AG08396 (cell line): ENCODE results near the gene IFNA4.
A peak's percentile ranks its signal among the peaks of the same experiment; 100 is the strongest.
"Not testable (repeated sequence)": the region's sequence is repeated elsewhere in the genome, so short reads cannot be mapped to it uniquely, and the experiment has no call there.

Experiments
- DNase-seq: peaks from one replicate; pipeline ENCODE4 v3.0.0; 2012; ENCODE audit warnings: low spot score, mixed read lengths

The IFNA4 gene

DNA sequence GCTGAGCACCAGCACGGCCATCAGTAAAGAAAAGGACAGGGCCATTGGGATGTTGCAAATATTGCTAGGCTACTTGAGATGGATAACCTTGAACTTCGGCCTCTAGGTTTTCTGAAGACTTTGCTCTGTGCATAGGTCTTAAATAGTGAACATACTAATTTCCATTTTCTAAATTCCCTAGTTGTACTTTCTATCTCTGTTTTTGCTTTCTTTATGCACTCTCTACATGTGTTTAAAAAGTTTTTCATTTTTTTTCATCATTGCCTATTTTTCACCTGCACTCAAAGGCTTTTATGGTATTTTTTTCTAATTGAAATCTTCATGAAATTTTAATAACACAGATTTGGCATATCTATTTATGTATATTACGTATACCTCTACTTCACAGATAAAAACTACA is at the start of gene IFNA4:
Gene IFNA4 (minus strand): TSS at position 101 of the 400 bp plus-strand sequence. CDS start 56 bp downstream, at position 45.
- not testable (repeated sequence) for DNase-seq

DNA sequence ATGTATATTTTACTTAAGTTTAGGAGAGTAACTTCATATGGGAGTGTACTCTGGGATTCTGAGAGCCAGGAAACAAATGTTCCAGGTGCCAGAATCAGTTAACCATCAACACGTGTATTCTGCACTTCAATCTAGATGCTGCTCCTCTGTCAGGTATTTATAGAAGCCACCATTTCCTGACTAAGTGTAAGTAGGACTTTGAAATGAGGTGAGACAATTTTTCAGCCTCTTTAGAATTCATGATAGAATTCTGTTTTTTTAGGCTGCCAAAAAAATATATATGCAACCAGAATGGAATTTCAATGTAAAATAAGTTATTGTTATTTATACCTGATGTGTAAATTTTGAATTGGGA is 49.0 kb upstream of the IFNA4 start:
- DNase-seq: not testable (repeated sequence)

DNA sequence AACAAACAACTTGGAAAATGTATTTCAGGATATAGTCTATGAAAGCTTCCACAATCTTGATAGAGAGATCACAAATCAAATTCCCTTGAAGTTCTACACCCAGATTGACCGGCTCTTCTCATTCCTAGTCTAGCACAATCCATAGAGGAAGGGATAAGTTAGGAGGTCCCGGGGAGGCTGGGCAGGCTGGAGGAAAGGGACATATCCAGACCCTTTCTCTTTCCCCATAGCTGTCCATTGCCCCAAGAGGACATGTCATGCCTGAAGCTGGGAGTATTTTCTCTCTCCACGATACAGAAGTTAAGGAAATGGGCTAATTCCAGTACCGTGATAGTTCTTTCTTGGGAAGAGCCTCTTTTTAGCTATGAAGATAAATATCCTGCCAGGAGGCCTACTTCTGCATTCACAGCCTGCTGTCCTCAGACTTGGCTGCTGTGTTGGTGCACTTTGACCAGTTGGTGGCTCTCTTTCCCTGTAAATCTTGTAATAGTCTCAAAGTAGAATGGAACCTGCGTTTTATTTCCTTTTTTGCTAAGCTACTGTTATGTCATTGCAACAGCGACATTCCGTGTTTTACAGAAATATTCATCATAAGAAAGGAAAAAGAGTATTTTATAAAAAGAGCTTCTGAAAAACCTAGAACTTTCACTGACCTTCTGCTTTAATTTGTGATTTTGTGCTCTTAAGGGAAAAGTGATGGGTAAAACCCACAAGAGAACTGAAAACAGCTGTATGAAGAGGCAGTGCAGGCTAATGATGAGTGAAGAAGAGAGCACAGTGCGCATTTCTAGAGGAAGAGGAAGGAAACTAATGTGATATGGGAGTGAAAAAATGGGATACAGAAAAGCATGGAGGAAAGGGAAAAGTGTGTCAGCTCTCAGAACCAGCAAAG is 48.3 kb upstream of the IFNA4 start:
- DNase-seq: peak; percentile 29

DNA sequence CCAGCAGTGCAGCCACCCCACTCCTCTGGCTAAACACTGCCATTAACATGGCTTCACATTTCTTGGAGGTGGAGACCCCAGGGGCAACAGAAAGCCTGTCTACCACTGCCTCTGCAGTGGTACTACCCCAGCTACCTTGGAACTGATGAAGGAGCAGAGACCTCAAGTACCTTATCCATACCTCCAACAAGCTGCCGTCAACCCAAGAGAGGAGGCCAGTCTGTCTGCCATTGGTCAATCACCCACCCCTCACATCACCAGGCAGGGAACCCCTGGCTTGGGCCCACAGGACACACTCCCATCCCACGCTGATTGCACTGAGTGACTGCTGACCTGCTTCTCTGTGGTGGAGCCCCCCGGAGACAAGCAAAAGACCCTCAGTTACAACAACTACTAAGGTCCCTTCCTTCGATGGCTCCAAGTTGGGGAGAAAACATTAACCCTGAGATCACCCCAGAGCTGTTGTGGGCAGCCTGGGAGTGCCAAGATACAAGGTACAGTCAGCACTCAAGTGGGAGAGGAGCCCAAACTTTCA is 46.8 kb upstream of the IFNA4 start:
- no peak for DNase-seq

DNA sequence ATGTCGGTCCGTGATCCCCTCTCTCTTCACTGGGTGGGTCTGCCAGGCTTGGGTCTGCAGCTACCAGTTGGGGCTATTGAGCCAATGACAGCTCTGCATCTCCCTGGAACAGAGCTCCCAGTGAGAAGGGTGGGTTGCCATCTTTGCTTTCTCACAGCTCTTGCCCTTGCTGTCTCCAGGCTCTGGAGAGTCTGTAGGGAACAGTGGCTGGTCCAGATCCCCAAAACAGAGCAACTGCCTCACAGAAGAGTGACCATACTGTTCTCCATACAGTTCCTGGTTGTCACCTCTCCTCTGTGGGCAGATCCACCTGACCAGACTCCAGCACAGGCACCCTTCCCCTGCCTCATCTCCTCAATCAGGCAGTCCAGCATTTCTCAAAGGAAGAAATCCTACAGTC is 45.9 kb upstream of the IFNA4 start:
- no peak for DNase-seq

DNA sequence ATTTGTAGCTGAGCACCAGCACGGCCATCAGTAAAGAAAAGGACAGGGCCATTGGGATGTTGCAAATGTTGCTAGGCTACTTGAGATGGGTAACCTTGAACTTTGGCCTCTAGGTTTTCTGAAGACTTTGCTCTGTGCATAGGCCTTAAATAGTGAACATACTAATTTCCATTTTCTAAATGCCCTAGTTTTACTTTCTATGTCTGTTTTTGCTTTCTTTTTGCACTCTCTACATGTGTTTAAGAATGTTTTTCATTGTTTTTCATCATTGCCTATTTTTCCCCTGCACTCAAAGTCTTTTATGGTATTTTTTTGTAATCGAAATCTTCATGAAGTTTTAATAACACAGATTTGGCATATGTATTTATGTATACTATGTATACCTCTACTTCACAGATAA is 40.7 kb upstream of the IFNA4 start, which contains the start of gene IFNA17:
Gene IFNA17 (minus strand): TSS at position 101 of the 400 bp plus-strand sequence. CDS start 49 bp downstream, at position 52.
- DNase-seq: no peak

DNA sequence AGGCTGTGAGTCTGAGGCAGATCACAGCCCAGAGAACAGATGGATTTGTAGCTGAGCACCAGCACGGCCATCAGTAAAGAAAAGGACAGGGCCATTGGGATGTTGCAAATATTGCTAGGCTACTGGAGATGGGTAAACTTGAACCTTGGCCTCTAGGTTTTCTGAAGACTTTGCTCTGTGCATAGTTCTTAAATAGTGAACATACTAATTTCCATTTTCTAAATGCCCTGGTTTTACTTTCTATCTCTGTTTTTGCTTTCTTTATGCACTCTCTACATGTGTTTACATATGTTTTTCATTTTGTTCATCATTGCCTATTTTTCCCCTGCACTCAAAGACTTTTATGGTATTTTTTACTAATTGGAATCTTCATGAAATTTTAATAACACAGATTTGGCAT is 29.8 kb upstream of the IFNA4 start, which contains the start of gene IFNA16:
Gene IFNA16 (minus strand): TSS at position 101 of the 400 bp plus-strand sequence. CDS start 6 bp downstream, at position 95.
- not testable (repeated sequence) for DNase-seq

DNA sequence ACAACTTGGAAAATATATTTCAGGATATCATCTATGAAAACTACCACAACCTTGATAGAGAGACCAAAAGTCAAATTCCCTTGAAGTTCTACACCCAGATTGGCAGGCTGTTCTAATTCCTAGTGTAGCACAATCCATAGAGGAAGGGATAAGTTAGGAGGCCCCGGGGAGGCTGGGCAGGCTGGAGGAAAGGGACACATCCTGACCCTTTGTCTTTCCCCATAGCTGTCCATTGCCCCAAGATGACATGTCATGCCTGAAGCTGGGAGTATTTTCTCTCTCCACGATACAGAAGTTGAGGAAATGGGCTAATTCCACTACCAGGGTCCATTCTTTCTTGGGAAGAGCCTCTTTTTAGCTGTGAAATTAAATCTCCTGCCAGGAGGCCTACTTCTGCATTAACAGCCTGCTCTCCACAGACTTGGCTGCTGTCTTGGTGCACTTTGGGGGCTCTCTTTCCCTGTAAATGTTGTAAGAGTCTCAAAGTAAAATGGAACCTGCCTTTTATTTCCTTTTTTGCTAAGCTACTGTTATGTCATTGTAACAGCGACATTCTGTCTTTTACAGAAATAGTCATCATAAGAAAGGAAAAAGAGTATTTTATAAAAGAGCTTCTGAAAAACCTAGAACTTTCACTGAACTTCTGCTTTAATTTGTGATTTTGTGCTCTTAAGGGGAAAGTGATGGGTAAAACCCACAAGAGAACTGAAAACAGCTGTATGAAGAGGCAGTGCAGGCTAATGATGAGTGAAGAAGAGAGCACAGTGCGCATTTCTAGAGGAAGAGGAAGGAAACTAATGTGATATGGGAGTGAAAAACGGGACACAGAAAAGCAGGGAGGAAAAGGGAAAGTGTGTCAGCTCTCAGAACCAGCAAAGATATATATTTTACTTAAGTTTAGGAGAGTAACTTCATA is 26.3 kb upstream of the IFNA4 start:
- DNase-seq: not testable (repeated sequence)

DNA sequence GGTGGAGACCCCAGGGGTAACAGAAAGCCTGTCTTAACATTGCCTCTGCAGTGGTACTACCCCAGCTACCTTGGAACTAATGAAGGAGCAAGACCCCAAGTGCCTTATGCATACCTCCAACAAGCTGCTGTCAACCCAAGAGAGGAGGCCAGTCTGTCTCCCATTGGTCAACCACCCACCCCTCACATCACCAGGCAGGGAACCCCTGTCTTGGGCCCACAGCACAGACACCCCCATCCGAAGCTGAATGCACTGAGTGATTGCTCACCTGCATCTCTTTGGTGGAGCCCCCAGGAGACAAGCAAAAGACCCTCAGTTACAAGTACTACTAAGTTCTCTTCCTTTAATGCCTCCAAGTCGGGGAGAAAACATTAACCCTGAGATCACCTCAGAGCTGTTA is 24.8 kb upstream of the IFNA4 start:
- not testable (repeated sequence) for DNase-seq

DNA sequence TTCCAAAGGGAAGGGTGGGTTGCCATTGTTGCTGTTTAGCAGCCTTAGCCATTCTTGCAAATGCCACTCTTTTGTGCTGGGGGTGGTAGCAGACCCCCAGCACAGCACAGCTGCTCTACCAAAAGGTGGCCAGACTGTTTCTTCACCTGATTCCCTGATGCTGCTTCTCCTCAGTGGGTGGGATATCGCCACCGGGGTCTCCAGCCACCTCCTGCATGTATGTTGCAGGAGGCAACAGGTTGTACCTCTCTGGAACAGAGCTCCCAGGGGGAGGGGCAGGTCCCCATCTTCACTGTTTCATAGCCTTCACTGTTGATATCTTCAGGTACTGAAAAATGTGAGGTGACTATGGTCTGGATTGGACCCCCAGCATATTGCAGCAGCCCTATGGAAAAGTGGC is 23.4 kb upstream of the IFNA4 start:
- not testable (repeated sequence) for DNase-seq

DNA sequence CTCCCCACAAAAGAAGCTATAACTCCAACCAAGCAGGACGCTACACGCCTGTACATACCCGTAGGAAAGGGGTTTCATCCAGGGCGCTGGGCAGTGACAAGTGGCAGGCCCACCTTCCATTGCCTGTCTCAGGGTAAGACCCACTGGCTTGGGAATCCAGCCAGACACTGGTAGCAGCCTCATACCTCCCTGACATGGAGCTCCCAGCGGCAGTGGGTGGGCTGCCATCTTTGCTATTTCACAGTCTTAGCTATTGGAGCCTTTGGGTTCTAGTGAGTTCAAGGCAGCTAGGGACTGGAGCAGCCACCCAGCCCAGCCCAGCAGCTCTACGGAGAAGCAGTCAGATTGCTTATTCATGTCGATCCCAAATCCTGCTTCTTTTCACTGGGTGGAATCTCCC is 22.9 kb upstream of the IFNA4 start:
- no peak for DNase-seq

DNA sequence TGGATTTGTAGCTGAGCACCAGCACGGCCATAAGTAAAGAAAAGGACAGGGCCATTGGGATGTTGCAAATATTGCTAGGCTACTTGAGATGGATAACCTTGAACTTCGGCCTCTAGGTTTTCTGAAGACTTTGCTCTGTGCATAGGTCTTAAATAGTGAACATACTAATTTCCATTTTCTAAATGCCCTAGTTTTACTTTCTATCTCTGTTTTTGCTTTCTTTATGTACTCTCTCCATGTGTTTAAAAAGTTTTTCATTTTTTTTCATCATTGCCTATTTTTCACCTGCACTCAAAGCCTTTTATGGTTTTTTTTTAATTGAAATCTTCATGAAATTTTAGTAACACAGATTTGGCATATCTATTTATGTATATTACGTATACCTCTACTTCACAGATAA is 19.7 kb upstream of the IFNA4 start, which contains the start of gene IFNA10:
Gene IFNA10 (minus strand): TSS at position 101 of the 400 bp plus-strand sequence. CDS start 46 bp downstream, at position 55.
- not testable (repeated sequence) for DNase-seq

DNA sequence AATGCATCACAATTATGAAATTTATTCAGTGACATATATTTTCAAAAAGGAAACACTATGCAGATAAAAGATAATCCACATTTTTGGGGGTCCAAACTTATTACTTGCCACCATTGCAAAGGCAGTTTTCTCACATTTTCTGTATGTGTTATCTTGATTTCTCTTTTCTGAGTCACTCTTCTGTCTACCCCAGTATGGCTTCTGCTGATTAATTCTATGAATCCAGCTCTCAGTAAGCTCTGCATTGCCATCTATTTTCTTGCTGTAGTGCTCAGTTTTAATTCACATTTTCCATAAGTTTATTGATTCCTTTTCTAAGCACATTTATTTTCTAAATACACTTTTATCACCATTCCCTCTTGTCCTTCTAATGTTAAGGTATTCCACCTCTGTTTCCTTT is 17.8 kb upstream of the IFNA4 start:
- DNase-seq: no peak

DNA sequence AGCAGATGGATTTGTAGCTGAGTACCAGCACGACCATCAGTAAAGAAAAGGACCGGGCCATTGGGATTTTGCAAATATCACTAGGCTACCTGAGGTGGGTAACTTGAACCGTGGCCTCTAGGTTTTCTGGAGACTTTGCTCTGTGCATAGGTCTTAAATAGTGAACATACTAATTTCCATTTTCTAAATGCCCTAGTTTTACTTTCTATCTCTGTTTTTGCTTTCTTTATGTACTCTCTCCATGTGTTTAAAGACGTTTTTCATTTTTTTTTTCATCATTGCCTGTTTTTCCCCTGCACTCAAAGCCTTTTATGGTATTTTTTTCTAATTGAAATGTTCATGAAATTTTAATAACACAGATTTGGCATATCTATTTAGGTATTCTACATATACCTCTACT is 14.7 kb upstream of the IFNA4 start, which contains the start of gene IFNA7:
Gene IFNA7 (minus strand): TSS at position 101 of the 400 bp plus-strand sequence. CDS start 40 bp downstream, at position 61.
- not testable (repeated sequence) for DNase-seq

DNA sequence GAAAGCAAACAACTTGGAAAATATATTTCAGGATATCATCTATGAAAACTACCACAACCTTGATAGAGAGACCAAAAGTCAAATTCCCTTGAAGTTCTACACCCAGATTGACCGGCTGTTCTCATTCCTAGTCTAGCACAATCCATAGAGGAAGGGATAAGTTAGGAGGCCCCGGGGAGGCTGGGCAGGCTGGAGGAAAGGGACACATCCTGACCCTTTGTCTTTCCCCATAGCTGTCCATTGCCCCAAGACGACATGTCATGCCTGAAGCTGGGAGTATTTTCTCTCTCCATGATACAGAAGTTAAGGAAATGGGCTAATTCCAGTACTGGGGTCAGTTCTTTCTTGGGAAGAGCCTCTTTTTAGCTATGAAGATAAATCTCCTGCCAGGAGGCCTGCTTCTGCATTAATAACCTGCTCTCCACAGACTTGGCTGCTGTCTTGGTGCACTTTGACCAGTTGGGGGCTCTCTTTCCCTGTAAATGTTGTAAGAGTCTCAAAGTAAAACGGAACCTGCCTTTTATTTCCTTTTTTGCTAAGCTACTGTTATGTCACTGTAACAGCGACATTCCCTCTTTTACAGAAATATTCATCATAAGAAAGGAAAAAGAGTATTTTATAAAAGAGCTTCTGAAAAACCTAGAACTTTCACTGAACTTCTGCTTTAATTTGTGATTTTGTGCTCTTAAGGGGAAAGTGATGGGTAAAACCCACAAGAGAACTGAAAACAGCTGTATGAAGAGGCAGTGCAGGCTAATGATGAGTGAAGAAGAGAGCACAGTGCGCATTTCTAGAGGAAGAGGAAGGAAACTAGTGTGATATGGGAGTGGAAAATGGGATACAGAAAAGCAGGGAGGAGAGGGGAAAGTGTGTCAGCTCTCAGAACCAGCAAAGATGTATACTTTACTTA is 7.7 kb upstream of the IFNA4 start:
- DNase-seq: not testable (repeated sequence)

DNA sequence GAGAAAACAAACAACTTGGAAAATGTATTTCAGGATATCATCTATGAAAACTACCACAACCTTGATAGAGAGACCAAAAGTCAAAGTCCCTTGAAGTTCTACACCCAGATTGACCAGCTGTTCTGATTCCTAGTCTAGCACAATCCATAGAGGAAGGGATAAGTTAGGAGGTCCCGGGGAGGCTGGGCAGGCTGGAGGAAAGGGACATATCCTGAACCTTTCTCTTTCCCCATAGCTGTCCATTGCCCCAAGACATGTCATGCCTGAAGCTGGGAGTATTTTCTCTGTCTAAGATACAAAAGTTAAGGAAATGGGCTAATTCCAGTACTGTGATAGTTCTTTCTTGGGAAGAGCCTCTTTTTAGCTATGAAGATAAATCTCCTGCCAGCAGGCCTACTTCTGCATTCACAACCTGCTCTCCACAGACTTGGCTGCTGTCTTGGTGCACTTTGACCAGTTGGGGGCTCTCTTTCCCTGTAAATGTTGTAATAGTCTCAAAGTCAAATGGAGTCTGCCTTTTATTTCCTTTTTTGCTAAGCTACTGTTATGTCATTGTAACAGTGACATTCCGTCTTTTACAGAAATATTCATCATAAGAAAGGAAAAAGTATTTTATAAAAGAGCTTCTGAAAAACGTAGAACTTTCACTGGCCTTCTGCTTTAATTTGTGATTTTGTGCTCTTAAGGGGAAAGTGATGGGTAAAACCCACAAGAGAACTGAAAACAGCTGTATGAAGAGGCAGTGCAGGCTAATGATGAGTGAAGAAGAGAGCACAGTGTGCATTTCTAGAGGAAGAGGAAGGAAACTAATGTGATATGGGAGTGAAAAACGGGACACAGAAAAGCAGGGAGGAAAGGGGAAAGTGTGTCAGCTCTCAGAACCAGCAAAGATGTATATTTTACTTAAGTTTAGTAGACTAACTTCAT is 4.3 kb downstream of the IFNA4 start:
- DNase-seq: not testable (repeated sequence)

DNA sequence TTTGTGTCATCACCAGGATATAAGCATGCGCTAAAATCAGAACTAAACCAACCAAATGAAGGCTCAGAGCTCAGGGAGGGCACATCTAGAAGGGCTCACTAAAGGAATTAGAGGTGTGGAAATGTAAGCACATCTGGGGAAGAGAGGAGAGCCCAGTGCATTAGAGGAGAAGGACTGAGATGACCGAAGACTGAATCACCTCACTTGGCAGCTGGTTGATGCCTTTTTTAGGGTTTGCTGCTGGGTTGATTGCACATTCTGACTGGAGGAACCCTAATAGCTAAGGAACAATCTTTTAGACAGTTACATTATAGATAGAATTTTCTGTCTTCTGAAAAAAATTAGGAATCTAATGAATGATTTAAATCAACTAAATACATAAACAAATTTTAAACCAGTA is 12.7 kb downstream of the IFNA4 start:
- peak; percentile 16 for DNase-seq

DNA sequence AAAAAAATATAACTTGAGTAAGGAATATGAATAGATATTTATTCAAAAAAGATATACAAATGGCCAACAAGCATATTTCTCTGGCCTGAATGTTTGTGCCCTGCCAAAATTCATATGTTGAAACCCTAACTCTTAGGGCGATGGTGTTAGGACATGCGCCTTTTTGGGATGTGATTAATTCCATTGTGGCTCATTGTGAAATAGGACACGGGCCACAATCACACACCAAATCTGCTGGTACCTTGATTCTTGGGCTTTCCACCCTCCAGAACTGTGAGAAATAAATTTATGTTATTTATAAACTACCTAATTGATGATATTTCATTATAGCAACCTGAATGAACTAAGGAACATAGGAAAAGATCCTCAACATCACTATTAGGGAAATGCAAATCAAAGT is 15.2 kb downstream of the IFNA4 start:
- no peak for DNase-seq

DNA sequence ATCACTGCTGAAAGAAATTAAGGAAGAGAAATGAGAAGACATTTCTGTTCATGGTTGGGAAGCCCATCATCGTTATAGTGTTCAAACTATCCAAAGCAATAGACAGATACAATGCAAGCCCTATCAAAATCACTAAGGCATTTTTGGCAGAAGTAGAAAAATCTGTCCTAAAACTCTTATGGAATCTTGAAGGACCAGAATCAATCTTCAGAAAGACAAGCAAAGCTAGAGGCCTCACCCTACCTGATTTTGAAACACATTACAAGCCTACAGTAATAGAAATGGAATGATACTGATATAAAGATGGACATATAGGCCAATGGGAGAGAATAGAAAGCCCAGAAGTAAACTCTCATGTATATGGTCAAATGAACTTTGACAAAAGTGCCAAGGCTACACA is 16.0 kb downstream of the IFNA4 start:
- DNase-seq: no peak

DNA sequence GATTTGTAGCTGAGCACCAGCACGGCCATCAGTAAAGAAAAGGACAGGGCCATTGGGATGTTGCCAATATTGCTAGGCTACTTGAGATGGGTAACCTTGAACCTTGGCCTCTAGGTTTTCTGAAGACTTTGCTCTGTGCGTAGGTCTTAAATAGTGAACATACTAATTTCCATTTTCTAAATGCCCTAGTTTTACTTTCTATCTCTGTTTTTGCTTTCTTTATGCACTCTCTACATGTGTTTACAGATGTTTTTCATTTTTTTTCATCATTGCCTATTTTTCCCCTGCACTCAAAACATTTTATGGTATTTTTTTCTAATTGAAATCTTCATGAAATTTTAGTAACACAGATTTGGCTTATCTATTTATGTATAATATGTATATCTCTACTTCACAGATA is 20.8 kb downstream of the IFNA4 start, which contains the start of gene IFNA21:
Gene IFNA21 (minus strand): TSS at position 101 of the 400 bp plus-strand sequence. CDS start 48 bp downstream, at position 53.
- DNase-seq: not testable (repeated sequence)
